Glomerular visceral epithelial cell (primary cell): Measurements from ENCODE around the gene NOX4.

Experiments used
- DNase-seq: peaks from one replicate; pipeline ENCODE4 v3.0.0-alpha.2; 2016; ENCODE audit errors: extremely low spot score

Gene NOX4

DNA sequence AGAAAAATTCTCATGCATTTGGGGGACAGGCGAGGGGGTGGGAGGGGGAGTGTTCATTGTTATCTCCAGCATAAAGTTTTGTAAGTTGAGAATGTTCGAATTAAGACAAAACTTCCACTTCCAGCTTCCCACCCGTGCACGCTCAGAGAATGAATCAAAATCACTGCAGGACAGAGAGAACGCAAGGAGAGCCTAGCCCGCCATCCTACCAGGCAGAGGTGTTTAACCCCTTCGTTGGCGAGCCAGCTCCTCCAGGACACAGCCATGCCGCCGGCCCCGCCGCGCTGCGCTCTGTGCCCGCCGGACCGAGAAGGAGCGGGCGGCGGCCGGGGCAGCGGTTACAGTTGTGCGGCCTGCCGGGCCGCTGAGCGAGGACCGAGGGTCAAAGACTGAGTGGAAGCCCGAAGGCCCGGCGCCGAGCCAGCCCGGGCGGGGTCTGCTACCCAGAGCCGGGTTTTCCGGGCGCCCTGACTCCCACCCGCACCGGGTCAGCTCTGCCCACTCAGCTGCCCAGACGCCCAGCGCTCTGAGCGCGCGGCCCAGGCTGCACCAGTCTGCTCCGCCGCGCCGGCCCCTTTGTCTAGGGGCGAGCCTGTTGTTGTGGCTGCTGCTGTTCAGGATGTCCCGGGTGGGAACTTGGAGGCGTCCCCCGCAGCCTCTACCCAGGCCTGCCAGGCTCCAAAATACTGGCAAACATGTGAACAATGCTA, at the start of gene NOX4:
NOX4 (minus strand) TSS at position 395 of the 710 bp plus-strand sequence; CDS start at position 266, 129 bp downstream.
- DNase-seq: peak; percentile 58

DNA sequence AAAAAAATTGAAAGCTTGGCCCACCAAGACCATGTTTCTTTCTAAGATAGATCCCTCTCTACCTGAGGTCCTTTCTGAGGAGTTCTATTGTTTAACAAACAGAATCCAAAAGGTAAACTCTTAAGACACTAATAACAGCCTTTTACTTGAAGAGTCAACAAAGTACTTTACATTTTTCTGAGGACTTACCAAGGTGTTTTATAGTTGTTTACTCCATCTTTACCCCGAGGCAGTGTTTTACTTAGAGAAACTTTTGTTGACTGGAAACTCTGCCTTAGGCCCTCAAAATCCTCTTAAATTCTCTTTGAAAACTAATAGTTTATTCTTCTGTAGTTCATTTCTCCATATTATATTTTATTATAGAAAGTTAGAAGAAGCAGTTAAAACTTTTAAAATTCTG, 49.7 kb upstream of the NOX4 start:
- no peak for DNase-seq

DNA sequence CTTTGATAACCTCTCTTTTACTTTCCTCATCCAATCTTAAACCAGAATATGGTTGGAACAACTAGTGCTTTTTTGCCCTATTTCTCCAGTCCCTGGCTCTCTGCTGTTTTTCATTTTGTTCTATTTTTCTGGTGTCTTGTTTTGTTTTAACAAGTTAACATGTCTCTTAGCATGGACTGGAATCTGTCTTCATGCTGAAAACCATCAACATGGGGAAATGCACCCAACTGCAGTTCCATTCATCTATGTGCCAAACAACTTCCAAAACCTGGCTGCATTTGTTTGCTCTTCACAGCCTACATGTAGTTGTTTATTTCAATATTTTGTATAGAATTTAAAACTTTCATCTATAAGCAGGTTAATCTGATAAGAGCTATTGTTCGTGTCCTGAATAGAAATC, 46.8 kb upstream of the NOX4 start:
- DNase-seq: no peak

DNA sequence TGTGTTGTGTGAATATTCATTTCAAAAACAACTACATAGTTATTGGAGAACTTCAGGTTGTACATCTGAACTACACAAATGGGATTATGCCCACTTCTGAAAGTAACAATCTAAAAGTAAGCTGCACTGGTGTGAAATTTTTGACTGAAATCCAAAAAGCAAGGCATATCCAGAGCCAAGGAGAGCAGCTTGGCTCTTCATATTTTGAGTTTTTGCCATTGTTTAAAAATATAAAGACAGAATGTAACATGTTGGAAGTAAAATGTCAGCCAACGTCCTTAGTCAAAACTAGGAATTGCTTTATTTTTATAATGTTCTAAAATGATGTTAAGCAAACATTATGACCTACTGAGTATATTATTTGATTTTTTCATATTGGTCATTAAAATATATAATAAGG, 45.8 kb upstream of the NOX4 start:
- no peak for DNase-seq

DNA sequence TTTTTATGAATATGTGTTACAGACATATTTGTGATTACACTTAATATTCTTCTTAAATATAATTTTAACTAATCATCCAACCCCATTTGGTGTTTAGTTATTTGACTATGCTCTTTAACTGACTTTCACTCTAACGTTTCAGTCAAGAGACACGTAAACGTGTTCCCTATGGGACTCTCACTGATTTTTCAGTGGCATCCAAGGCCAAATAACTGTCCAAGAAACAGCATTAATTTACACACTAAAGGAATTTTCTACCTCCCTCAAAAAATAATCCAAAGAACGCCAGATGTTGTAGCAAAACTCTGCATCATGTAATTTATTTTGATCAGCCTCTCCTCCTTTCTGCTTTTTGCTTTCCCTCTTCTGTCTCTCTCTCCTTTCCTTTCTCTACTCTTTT, 44.0 kb upstream of the NOX4 start:
- DNase-seq: no peak

DNA sequence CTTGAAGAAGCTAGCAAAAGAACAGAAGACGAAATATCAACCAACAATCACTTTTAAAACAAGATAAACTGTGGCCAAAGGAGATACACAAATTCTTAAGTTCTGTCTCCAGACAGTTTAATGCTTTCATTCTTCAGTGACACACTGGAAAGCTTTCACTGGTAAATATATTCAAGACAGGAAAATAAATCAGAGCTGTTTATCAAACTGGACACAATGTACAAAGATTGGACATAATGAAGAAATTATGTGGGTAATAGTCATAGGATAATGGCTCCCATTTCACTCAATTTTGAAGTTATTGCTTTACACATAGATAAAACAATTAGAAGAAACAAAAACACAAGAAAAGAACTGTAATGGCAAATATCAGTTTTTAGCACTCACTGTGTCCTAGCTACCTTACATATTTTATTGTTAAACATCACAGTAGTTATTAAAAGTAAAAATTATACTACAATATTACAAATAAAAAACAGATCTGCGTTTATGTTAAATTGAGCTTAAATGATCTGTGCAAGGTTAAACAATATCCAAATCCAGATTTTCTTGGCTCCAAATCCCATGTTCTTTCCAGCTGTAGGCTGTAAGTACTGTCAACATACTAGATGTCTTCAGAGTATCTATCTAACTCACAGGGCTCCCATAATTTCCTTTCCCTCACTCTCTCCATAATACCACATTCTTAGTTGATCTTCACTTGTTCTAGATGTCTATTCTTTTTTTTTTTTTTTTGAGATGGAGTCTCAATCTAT, 38.6 kb upstream of the NOX4 start:
- no peak for DNase-seq

DNA sequence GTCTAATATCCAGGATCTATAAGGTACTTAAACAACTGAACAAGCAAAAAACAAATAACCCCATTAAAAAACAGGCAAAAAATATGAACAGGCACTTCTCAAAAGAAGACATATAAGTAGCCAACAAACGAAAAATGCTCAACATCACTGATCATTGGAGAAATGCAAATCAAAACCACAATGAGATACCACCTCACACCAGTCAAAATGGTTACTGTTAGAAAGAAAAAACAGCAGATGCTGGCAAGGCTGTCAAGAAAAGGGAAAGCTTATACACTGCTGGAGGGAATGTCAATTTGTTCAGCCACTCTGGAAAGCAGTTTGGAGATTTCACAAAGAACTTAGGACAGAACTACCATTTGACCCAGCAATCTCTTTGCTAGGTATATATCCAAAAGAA, 30.6 kb upstream of the NOX4 start:
- no peak for DNase-seq

DNA sequence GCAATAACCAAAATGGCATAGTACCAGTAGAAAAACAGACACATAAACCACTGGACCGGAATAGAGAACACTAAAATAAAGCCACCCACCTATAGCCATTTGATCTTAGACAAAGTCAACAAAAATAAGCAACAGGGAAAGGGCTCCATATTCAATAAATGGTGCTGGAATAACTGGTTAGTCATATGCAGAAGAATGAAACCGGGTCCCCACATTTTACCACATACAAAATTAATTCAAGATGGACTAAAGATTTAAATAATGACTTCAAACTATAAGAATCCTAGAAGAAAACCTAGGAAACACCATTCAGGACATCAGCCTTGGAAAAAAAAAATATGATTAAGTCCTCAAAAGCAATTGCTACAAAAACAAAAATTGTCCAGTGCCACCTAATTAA, 30.1 kb upstream of the NOX4 start:
- no peak for DNase-seq

DNA sequence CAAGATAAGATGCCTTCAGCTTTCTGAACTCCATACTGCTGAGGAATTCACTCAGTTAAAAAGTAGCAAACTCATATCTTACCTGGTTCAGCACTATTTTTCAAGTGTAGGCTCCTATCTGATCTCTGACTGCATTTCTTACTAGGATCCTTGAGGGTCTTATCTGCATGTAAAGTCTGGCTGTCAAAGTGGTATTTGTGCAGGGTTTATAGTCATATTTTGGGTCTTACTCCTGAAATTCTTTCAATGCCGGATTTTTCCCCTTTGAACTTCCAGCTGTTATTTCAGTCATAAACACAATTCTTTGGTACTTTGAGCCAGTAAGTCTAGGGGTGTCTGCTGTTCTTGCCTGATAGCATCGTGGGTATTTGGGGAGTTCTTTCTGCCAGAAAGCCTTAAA, 25.3 kb upstream of the NOX4 start:
- DNase-seq: no peak

DNA sequence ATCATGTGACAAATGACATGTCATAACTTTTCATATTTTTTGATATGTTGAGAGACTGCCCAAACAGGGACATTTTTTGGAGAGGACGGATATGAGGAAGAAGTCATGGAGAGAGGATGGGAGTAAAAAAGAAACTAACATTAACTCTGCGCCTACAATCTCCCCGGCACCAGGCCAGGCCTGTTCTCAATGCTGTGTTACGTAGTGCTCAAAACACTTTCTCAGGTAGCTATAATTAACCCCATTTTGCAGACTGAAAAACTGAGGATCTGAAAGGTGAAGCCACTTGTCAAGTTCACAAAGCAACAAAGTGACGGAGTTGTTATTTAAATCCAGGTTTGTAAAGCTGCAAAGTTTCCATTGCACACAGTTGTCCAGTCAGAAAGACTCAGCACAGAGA, 17.4 kb upstream of the NOX4 start:
- no peak for DNase-seq

DNA sequence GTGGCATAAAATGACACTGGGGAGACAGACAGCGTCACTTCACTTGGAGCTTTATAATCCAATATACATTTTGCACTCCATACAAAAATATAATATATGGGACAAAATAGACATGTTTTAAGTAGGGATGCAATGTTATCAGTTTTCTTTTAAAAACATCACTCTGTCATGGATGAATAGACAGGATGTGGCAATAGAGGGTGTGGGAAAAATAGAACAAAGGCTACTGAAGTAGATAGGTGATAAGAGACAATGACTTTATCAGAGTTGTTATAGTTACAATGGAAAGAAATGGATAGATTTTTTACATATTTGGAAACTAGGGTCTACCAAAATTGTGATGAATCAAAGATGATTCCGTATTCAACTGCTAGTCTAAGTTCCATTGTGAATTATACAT, 13.1 kb upstream of the NOX4 start:
- DNase-seq: no peak

DNA sequence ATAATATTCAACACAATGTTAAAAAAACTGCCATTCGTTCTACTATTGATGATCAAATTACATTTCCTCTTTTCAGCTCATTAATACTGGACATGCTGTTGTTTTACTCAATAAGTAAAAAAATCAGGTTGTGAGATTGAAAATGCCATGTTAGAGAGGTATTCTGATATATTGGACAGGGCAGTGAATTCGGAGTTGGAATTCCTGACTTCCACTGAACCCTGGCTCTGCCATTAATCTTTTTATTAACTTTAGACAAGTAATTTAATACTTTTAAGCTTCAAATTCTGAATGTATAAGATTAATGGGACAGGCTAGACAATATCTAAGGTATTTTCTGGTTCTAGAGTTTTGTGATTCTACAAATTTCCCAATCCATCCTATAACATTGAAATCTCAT, 12.2 kb upstream of the NOX4 start:
- DNase-seq: no peak

DNA sequence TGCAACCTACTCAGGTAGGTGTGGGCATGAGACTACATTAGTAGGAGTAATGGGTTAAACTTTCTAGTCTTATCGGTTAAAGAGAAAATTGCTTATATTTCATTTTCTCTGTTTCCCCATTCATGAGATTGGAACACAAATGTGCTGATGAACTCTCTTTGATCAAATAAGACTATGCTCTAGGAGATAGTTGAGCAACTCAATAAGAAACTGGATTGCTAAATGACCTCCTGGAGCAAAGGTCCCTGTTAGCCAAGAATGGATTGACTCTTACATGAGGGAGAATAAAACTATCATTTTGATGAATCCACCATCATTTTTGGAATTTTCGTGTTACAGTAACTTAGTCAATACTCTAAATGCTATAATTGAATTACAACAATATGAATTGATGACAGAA, 11.1 kb upstream of the NOX4 start:
- DNase-seq: no peak

DNA sequence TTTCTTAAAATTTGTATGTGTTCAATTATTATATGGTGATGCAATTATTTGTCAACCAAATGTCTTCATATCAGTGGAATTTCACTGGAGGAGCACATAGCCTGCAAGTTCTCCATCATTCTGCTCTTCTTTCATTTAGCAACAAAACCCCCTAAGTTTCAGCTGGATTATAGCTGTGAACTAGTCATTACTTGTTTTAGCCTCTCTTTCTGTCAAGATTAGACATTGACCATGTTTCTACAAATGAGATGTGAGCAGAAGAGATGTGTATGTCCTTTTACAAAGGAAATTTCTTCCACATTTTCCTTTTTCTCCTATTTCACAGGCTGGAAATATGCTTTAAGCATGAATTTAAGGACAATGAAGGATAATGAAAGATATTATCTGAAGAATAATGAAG, 9.2 kb upstream of the NOX4 start:
- no peak for DNase-seq

DNA sequence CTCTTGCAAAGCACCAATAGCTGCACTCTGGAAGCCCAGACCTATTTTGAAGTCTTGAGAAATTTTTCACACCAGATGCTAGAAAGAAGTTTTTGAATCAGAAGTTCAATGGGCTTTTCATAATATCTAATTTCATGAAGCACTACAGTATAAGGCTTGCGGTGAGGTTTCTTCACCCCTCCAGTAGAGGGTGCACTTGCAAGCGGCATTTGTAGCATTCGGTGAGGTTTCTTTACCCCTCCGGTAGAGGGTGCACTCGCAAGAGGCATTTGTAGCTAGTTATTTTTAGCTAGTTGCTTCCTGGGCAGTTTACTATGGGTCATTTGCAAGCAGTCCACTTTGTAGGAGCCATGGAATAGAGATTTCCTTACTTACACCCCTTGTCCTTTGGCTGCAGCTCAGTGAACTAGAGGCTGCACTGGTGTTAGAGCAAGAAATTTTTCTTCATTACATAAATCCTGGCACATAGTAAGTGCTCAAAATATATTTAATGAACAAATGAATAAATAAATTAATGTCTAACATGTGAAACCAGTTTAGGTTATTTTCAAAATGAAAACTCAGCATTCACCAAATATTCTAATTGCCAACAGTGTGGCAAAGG, 7.8 kb upstream of the NOX4 start:
- no peak for DNase-seq

DNA sequence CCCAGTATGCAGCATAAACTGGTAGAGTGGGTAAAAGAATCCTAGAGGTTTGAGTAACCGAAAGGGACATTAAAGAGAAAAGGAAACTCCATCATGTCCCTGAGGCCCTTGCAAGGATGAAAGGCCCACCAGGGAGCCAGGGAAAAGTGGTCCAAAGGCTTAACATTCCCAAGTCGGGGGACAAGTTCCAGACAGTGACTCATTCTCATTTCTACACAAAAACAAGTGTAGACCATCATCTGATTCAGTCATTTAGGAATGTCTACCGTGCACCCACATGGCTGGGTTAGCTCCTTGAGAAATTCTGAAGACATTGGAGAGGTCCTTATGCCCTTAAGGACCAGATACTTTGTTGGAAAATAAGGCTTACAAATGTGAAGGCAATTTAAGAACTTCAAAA, 4.8 kb upstream of the NOX4 start:
- DNase-seq: peak; percentile 73

DNA sequence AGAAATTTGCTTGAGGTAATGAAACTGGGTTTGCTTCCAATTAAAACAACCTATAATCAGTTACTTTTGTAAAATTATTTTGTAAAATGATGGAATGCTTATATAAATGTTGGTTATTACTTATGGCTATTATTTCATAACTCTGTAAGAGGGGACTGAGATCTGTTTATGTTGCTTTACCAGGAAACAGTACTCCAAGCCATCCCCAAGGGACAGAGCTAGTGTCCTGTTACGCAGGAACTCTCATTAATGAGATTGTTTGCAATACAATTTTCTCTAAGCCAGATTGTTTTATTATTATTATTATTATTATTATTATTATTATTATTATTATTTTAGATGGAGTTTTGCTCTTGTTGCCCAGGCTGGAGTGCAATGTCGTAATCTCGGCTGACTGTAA, 2.3 kb upstream of the NOX4 start:
- no peak for DNase-seq

DNA sequence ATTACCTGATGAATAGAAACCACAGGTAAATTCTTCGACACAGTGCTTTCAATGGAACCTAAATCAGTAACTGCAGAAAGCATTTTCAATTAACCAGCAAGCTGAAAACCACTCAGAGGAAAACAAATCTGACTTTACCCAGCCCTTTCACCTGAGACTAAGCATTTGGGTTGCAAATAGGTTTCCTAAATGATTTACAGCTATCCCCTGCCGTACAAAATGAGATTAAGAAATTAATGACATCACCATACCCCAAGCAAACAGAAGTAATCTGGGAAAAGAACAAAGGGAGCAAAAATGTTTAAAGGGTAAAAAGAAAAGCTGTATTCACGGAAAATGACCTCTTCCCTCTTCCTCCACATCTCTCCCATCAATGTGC, 584 bp downstream of the NOX4 start:
- DNase-seq: no peak

DNA sequence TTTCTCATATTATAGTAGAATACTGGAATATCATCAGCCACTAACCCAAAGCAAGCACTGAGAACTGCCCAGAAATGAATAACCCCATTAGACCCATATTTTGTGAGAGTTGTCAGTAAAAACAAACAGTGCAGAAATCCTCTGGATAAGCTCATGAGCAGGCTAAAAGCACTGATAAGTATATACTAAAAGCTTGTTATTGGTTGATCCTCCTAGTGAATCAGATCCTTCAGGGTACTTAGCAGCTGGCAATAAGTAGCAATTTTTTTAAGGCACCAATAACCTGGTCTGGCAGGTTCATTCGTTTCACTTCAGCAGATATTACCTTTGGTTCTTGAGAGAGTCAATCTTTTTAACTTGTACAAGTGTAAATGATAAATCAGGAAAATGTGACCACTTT, 1.2 kb downstream of the NOX4 start:
- DNase-seq: no peak

DNA sequence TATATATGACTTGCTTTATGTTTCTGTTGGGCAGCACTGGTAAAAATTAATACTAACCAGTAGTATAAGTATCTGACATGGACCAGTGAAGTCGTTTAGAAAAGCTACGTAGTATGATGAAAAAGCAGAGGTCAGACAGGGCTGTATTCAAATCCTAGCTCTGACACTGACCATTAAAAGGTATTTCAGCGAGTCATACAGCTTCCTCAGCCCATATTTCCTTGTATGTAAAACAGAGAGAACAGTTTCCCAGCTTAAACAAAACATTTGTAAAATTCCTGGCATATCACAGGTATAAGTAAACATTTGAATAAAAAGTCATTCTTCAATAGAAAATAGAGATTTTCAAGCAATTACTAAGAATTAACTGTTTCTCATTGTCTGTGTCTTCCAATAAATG, 4.2 kb downstream of the NOX4 start:
- DNase-seq: peak; percentile 22

DNA sequence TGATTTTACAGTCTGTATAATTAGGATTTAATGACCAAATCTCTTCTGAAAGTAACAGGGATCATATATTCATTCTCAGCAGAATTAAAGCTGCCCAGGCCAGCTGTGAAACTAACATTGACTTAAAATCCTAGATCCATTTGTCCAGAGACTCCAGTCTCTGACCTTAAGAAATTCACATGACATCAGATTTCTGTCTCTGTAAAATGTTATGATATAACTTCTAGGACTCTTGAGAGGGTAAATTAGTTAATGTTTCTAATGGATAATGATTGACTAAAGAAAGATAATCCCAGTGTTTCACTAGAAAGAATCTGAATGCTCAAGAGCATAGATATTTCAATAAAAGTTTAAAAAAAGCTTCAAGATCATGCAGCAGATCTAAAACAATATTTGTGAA, 6.3 kb downstream of the NOX4 start:
- peak; percentile 7 for DNase-seq

DNA sequence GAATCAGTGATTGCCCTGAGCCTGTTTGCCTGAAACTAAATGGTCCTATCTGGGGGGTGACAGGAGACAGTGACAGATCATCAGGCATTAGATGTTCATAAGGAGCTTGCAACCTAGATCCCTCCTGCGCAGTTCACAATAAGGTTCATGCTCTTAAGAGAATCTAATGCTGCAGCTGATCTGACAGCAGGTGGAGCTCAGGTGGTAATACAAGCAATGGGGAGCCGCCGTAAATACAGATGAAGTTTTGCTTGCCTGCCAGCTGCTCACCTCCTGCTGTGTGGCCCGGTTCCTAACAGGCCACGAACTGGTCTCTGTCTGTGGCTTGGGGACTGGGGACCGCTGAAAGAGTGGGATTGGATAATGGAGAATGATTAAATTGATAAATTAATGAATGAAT, 14.0 kb downstream of the NOX4 start:
- no peak for DNase-seq

DNA sequence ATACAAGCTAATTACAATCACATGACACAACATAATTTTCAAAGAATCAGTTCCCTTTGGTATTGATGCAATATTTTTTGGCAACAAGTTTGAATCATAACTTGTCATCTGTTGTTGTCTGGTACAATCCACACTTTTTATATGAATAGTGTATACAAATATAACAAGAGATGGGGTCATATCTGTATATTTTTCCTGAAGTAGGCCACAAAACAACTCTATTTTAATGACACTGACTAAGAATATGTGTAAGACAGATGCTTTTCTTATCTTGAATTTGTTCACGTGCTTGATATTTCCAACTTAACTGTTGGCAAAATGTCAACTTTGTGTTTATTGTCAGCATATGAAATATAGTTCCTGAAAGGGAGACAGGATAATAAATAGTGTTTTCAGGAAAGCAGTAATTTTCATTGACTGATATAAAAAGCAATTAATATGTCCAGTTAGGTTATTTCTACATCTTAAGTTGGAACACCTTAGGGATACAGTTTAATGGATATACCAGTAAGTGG, 27.9 kb downstream of the NOX4 start:
- no peak for DNase-seq
